ENCODE results near the gene NUP58. TPM values are rescaled to one million over a fixed set of nuclear protein-coding genes. Genes with fewer than 3 reads are reported as not detected.

Gene NUP58
- total and polyA plus RNA-seq, 9 of the 15 experiments (the other 6 are each of a cell fraction or from before 2014, with no cell fraction given): 12.5 to 98.0 (median 42.6) TPM

GRCh38 chr13:25371875-25372283, 70.5 kb downstream of the NUP58 start, which contains the start of gene ATP8A2:
Gene ATP8A2, plus strand, starts transcription at chr13:25371974. Its CDS starts 239 bp downstream, at chr13:25372213.
- CTCF ChIA-PET (ENCODE audit: low intra/inter-chr PET ratio): no interaction called here
- intact Hi-C loops (cut with micrococcal nuclease): loop anchor here (10.0 kb wide), 2 partner anchors 67 to 137 kb away; partner anchors contain the start of gene NUP58
- FAIRE-seq: no peak
- H2AFZ ChIP-seq (ENCODE audit: low read depth, low read length): 0 out of 2 replicates have a peak within 1 kb of the TSS, but pooled peaks have one; percentile 55
- peak; percentile 24 to 47 (median 42) for DNase-seq (ENCODE audit: extremely low read depth in 1 of 4, low spot score in 3 of 4)
- H3K79me2 ChIP-seq (ENCODE audit: control insufficient read depth, insufficient read depth, low read length): no peaks in the 10 kb centered on the region
- no peak within 1 kb of the TSS for H3K27ac ChIP-seq (ENCODE audit: extremely low read depth, low read depth, low read length)
- H4K20me1 ChIP-seq (replicated peaks; ENCODE audit: control insufficient read depth, insufficient read depth, low read length): no peaks in the 10 kb centered on the region
- peak within 1 kb of the TSS; percentile 33 for H3K4me3 ChIP-seq
- H3K9ac ChIP-seq (ENCODE audit: insufficient read depth in 1 of 2, low read depth in 2 of 2, low read length in 2 of 2): peak within 1 kb of the TSS in 1 of 2 experiments; percentile 78; a peak in 1 of 4 replicates
- 0% methylated on average over 10 of the region's 58 CpGs for WGBS (ENCODE audit: insufficient coverage, low coverage, missing lambda C conversion rate)
- H3K36me3 ChIP-seq (ENCODE audit: control insufficient read depth, insufficient read depth, low read length): no peaks in the 10 kb centered on the region
- TF ChIP-seq TFAM (CRISPR knock-in tag; conservative IDR thresholded peaks at IDR 0.05): no peak
- 0 out of 4 replicates have a peak, but pooled peaks of 1 of the 2 experiments have one; percentile 23 for TF ChIP-seq NONO (IDR thresholded peaks at IDR 0.05; ENCODE audit: low read depth in 2 of 2, low read length in 1 of 2)
- TF ChIP-seq SIN3B (IDR thresholded peaks at IDR 0.05; ENCODE audit: low read depth): no peak
- TF ChIP-seq NFIC (IDR thresholded peaks at IDR 0.05): no peak
- no peak for TF ChIP-seq RAD51 (IDR thresholded peaks at IDR 0.05; ENCODE audit: borderline replicate concordance, low read depth)
- TF ChIP-seq HIVEP1 (CRISPR knock-in tag; IDR thresholded peaks at IDR 0.05): no peak
- TF ChIP-seq PTTG1 (tag; IDR thresholded peaks at IDR 0.05; ENCODE audit: low read depth): no peak
- no peak for TF ChIP-seq ZNF217 (CRISPR knock-in tag; IDR thresholded peaks at IDR 0.05)
- no peak for TF ChIP-seq ZNF224 (CRISPR knock-in tag; IDR thresholded peaks at IDR 0.05)
- TF ChIP-seq SMAD1 (IDR thresholded peaks at IDR 0.05; ENCODE audit: low read depth, low read length, partially characterized antibody): no peak
- TF ChIP-seq KHSRP (IDR thresholded peaks at IDR 0.05): no peak
- TF ChIP-seq CXXC5 (CRISPR knock-in tag; IDR thresholded peaks at IDR 0.05): peak; percentile 30; the same call in 1 of the 2 replicates
- no peak for TF ChIP-seq WHSC1 (IDR thresholded peaks at IDR 0.05; ENCODE audit: low read length)
- TF ChIP-seq ZFP91 (CRISPR knock-in tag; IDR thresholded peaks at IDR 0.05): no peak
- no peak for TF ChIP-seq PCBP2 (IDR thresholded peaks at IDR 0.05; ENCODE audit: low read depth, low read length, poor library complexity, severe bottlenecking)
- no peak for TF ChIP-seq MAFK (IDR thresholded peaks at IDR 0.05; ENCODE audit: low read length)
- no peak for TF ChIP-seq ZNF121 (CRISPR knock-in tag; conservative IDR thresholded peaks at IDR 0.05)
- TF ChIP-seq RBBP5 (IDR thresholded peaks at IDR 0.05; ENCODE audit: borderline replicate concordance, insufficient read depth, low read length, poor library complexity, severe bottlenecking): peak; percentile 32
- no peak for TF ChIP-seq LEF1 (IDR thresholded peaks at IDR 0.05)
- no peak for TF ChIP-seq ZNF511 (CRISPR knock-in tag; IDR thresholded peaks at IDR 0.05)
- no peak for TF ChIP-seq EP400 (IDR thresholded peaks at IDR 0.05)
- in situ Hi-C loops (cut with MboI): no loop called here
- H3K4me2 ChIP-seq (ENCODE audit: insufficient read depth, low read length): peak within 1 kb of the TSS; percentile 52
- peaks cover 4 to 16% of the 10 kb centered on the region in 2 experiments; a peak in 2 of 5 replicates for H3K27me3 ChIP-seq (ENCODE audit: control insufficient read depth in 2 of 2, insufficient read depth in 2 of 2, low read length in 2 of 2)
- peak; percentile 79 for ATAC-seq
- POLR2A ChIA-PET: no interaction called here
- BruUV-seq (replicated peaks): no TSS peak
- no peaks in the 10 kb centered on the region for H3K9me1 ChIP-seq (ENCODE audit: control insufficient read depth, insufficient read depth, low read length)
- H3K9me3 ChIP-seq (replicated peaks; ENCODE audit: control insufficient read depth, insufficient read depth, low read depth, low read length): no peaks in the 10 kb centered on the region
- H3K4me1 ChIP-seq (replicated peaks in 1 of 2; ENCODE audit: control insufficient read depth in 2 of 2, insufficient read depth in 2 of 2, low read length in 2 of 2): peaks cover 8 to 17% of the 10 kb centered on the region in 2 experiments; a peak in 4 of 5 replicates
